Measurements from ENCODE around the gene TMED10. TPM values are rescaled to one million over a fixed set of nuclear protein-coding genes. Genes with fewer than 3 reads are reported as not detected.
A peak's percentile ranks its signal among the peaks of the same experiment; 100 is the strongest.

TMED10 gene
- total and polyA plus RNA-seq, 8 donors: 26.6 to 292 (median 97.4) TPM

GRCh38 chr14:75165586-75166391 lies 10.6 kb downstream of the TMED10 start:
- H3K36me3 ChIP-seq: peaks cover 0 to 5% (median under 1%) of the 10 kb centered on the region in 4 donors
- peak in 1 of 2 donors; percentile 49 for DNase-seq
- no peaks in the 10 kb centered on the region for H3K27me3 ChIP-seq
- WGBS, 5 donors: 29 to 55% (median 38%) methylated on average over 8 of the region's 8 CpGs
- peaks cover 21 to 84% (median 54%) of the 10 kb centered on the region in 4 donors for H3K4me1 ChIP-seq
- intact Hi-C loops (cut with DNase I; ENCODE audit: low total_unique reads): no loop called here
- no peak overlapping the region for H3K4me3 ChIP-seq
- TF ChIP-seq CTCF (IDR thresholded peaks at IDR 0.05) (no peak), POLR2A (IDR thresholded peaks at IDR 0.05) (no peak), EP300 (IDR thresholded peaks at IDR 0.05) (no peak), POLR2AphosphoS5 (IDR thresholded peaks at IDR 0.05) (no peak)
- peak overlapping the region in 3 of 5 donors; percentile 29 to 32 (median 31) for H3K27ac ChIP-seq
- H3K9me3 ChIP-seq: no peaks in the 10 kb centered on the region

DNA sequence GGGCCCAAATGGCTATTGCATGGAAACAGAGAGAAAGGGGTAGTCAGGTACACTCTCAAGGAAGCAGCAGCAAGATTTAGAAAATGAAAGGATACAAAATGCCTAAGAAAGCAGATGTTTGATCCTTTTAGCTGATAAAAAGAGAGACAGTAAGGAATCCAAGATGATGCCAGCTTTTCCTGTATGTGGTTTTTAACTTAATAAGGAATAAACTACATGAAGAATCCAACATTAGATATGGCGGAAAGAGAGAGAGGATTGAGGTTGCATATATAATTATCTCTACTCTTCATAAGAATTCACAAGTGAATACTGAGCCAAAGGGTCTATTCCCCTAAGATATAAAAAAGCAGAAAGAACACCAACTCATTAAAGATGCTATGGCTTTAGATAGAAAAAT lies 11.6 kb downstream of the TMED10 start:
- no peak for DNase-seq
- Histone ChIP-seq H3K27me3 (no peaks in the 10 kb centered on the region), H3K27ac (no peak overlapping the region), H3K4me3 (no peak overlapping the region), H3K36me3 (peaks cover 0 to 5% (median 2%) of the 10 kb centered on the region in 4 donors), H3K4me1 (peaks cover 21 to 84% (median 55%) of the 10 kb centered on the region in 4 donors), H3K9me3 (no peaks in the 10 kb centered on the region)
- intact Hi-C loops (cut with DNase I; ENCODE audit: low total_unique reads): no loop called here
- TF ChIP-seq CTCF (IDR thresholded peaks at IDR 0.05): no peak
- TF ChIP-seq POLR2AphosphoS5 (IDR thresholded peaks at IDR 0.05): no peak
- TF ChIP-seq POLR2A (IDR thresholded peaks at IDR 0.05): no peak
- TF ChIP-seq EP300 (IDR thresholded peaks at IDR 0.05): no peak
- 61 to 96% (median 95%) methylated on average over 1 of the region's 1 CpG for WGBS, 5 donors

DNA sequence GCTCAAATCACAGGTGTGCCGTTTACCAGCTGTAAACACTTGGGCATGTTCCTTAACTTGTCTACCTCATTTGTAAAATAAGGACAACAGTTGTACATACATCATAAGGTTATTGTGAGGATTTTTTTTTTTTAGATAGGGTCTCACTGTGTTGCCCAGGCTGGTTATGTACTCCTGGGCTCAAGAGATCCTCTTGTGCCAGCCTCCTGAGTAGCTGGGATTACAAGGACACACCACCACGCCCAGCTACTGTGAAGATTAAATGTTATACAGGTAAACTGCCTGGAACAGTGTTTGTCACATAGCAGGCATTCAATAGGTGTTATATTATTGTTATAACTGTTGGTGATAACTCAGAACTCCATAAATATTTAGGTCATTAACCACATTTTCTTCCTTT lies 12.7 kb downstream of the TMED10 start:
- peaks cover 0 to 5% (median 2%) of the 10 kb centered on the region in 4 donors for H3K36me3 ChIP-seq
- intact Hi-C loops (cut with DNase I; ENCODE audit: low total_unique reads): no loop called here
- no peak for TF ChIP-seq CTCF (IDR thresholded peaks at IDR 0.05)
- H3K4me1 ChIP-seq: peaks cover 21 to 84% (median 51%) of the 10 kb centered on the region in 4 donors
- no peak overlapping the region for H3K27ac ChIP-seq
- WGBS, 5 donors: 76 to 85% (median 84%) methylated on average over 2 of the region's 2 CpGs
- H3K4me3 ChIP-seq: no peak overlapping the region
- no peaks in the 10 kb centered on the region for H3K27me3 ChIP-seq
- no peaks in the 10 kb centered on the region for H3K9me3 ChIP-seq
- no peak for DNase-seq

- H3K9me3 ChIP-seq: no peaks in the 10 kb centered on the region
- no peak for TF ChIP-seq POLR2AphosphoS5 (IDR thresholded peaks at IDR 0.05)
- TF ChIP-seq POLR2A (IDR thresholded peaks at IDR 0.05): no peak
- DNase-seq: no peak
- H3K36me3 ChIP-seq: peaks cover 0 to 5% (median 2%) of the 10 kb centered on the region in 4 donors
- peaks cover 14 to 84% (median 45%) of the 10 kb centered on the region in 4 donors for H3K4me1 ChIP-seq
- no peak overlapping the region for H3K27ac ChIP-seq
- WGBS, 5 donors: 67 to 80% (median 75%) methylated on average over 3 of the region's 3 CpGs
- H3K27me3 ChIP-seq: no peaks in the 10 kb centered on the region
- intact Hi-C loops (cut with DNase I; ENCODE audit: low total_unique reads): no loop called here
- no peak overlapping the region for H3K4me3 ChIP-seq
Measured at GRCh38 chr14:75162631-75163030, 13.8 kb downstream of the TMED10 start.
